DMS153 treated with DMSO at 0.1 percent for 48 hours (cell line): ENCODE data around the gene GALNT7.
"Not testable (repeated sequence)": the region's sequence is repeated elsewhere in the genome, so short reads cannot be mapped to it uniquely, and the experiment has no call there.

Source experiments
- DNase-seq: peaks from one replicate; lab custom pipeline; 2025; ENCODE audit not compliant: unreplicated experiment; lab: John Stamatoyannopoulos, UW

GALNT7 gene

GRCh38 chr4:173192375-173193162 lies 24.0 kb downstream of the GALNT7 start:
- no peak for DNase-seq

- no peak for DNase-seq
Measured at GRCh38 chr4:173194157-173194556, 25.5 kb downstream of the GALNT7 start.

- no peak for DNase-seq
Measured at GRCh38 chr4:173195109-173195508, 26.5 kb downstream of the GALNT7 start.

GRCh38 chr4:173199553-173199952 lies 30.9 kb downstream of the GALNT7 start:
- DNase-seq: no peak

- no peak for DNase-seq
Measured at GRCh38 chr4:173200103-173200884, 31.7 kb downstream of the GALNT7 start.

GRCh38 chr4:173202395-173202794 lies 33.8 kb downstream of the GALNT7 start:
- DNase-seq: no peak

GRCh38 chr4:173205656-173206055 lies 37.0 kb downstream of the GALNT7 start:
- no peak for DNase-seq

- DNase-seq: no peak
Measured at GRCh38 chr4:173208420-173208819, 39.8 kb downstream of the GALNT7 start.

- no peak for DNase-seq
Measured at GRCh38 chr4:173211222-173211621, 42.6 kb downstream of the GALNT7 start.

- DNase-seq: no peak
Measured at GRCh38 chr4:173211838-173212237, 43.2 kb downstream of the GALNT7 start.

GRCh38 chr4:173212379-173212778 lies 43.8 kb downstream of the GALNT7 start:
- no peak for DNase-seq

- no peak for DNase-seq
Measured at GRCh38 chr4:173213296-173213695, 44.7 kb downstream of the GALNT7 start.

- DNase-seq: no peak
Measured at GRCh38 chr4:173214231-173214630, 45.6 kb downstream of the GALNT7 start.

GRCh38 chr4:173214661-173215060 lies 46.0 kb downstream of the GALNT7 start:
- no peak for DNase-seq

GRCh38 chr4:173217075-173217474 lies 48.5 kb downstream of the GALNT7 start:
- DNase-seq: no peak

GRCh38 chr4:173217727-173218126 lies 49.1 kb downstream of the GALNT7 start:
- DNase-seq: no peak

GRCh38 chr4:173218411-173219125 lies 50.0 kb downstream of the GALNT7 start:
- DNase-seq: no peak

- not testable (repeated sequence) for DNase-seq
Measured at GRCh38 chr4:173219126-173219437, 50.5 kb downstream of the GALNT7 start.

GRCh38 chr4:173223743-173224142 lies 55.1 kb downstream of the GALNT7 start:
- DNase-seq: no peak

- no peak for DNase-seq
Measured at GRCh38 chr4:173226401-173226888, 57.8 kb downstream of the GALNT7 start.

GRCh38 chr4:173227756-173228155 lies 59.1 kb downstream of the GALNT7 start:
- no peak for DNase-seq

GRCh38 chr4:173230062-173230461 lies 61.5 kb downstream of the GALNT7 start:
- no peak for DNase-seq
